ENCODE data around the gene SIRPA.
A peak's percentile ranks its signal among the peaks of the same experiment; 100 is the strongest.

The SIRPA gene

GRCh38 chr20:1945134-1945618, 50.0 kb downstream of the SIRPA start:
- DNase-seq (ENCODE audit: insufficient read length, low spot score) (no peak), FAIRE-seq (no peak)

- DNase-seq (ENCODE audit: insufficient read length, low spot score) (no peak), FAIRE-seq (no peak)
Measured at GRCh38 chr20:1945660-1946059, 50.5 kb downstream of the SIRPA start.

- no peak for DNase-seq (ENCODE audit: insufficient read length, low spot score)
- no peak for FAIRE-seq
Measured at GRCh38 chr20:1946442-1946761, 51.2 kb downstream of the SIRPA start.

GRCh38 chr20:1946762-1947534, 51.7 kb downstream of the SIRPA start:
- FAIRE-seq (no peak), DNase-seq (ENCODE audit: insufficient read length, low spot score) (no peak)

- FAIRE-seq (no peak), DNase-seq (ENCODE audit: insufficient read length, low spot score) (no peak)
Measured at GRCh38 chr20:1947535-1947846, 52.3 kb downstream of the SIRPA start.

GRCh38 chr20:1949347-1950100, 54.3 kb downstream of the SIRPA start:
- DNase-seq (ENCODE audit: insufficient read length, low spot score) (no peak), FAIRE-seq (no peak)

- FAIRE-seq (no peak), DNase-seq (ENCODE audit: insufficient read length, low spot score) (no peak)
Measured at GRCh38 chr20:1950836-1951235, 55.6 kb downstream of the SIRPA start.

GRCh38 chr20:1951436-1952115, 56.4 kb downstream of the SIRPA start:
- FAIRE-seq = no peak

GRCh38 chr20:1952737-1953530, 57.7 kb downstream of the SIRPA start:
- FAIRE-seq (peak; percentile 64), DNase-seq (ENCODE audit: insufficient read length, low spot score) (peak; percentile 27)

More at GRCh38 chr20:1951436-1952115, 56.4 kb downstream of the SIRPA start:
- no peak for DNase-seq (ENCODE audit: insufficient read length, low spot score)

GRCh38 chr20:1953621-1954020, 58.4 kb downstream of the SIRPA start:
- DNase-seq (ENCODE audit: insufficient read length, low spot score) (no peak), FAIRE-seq (peak; percentile 55)

GRCh38 chr20:1955217-1955616, 60.0 kb downstream of the SIRPA start:
- DNase-seq (ENCODE audit: insufficient read length, low spot score) (no peak), FAIRE-seq (no peak)

- no peak for FAIRE-seq
Measured at GRCh38 chr20:1958426-1958825, 63.2 kb downstream of the SIRPA start.

GRCh38 chr20:1959156-1959555, 63.9 kb downstream of the SIRPA start:
- DNase-seq (ENCODE audit: insufficient read length, low spot score) (no peak), FAIRE-seq (no peak)

More at GRCh38 chr20:1958426-1958825, 63.2 kb downstream of the SIRPA start:
- DNase-seq (ENCODE audit: insufficient read length, low spot score) = no peak

- FAIRE-seq (no peak), DNase-seq (ENCODE audit: insufficient read length, low spot score) (no peak)
Measured at GRCh38 chr20:1961374-1961773, 66.2 kb downstream of the SIRPA start.

- DNase-seq (ENCODE audit: insufficient read length, low spot score) (no peak), FAIRE-seq (no peak)
Measured at GRCh38 chr20:1964061-1964460, 68.9 kb downstream of the SIRPA start.

- FAIRE-seq = no peak
Measured at GRCh38 chr20:1964659-1965405, 69.6 kb downstream of the SIRPA start.

GRCh38 chr20:1965520-1966351, 70.5 kb downstream of the SIRPA start:
- DNase-seq (ENCODE audit: insufficient read length, low spot score) (peak; percentile 58), FAIRE-seq (peak; percentile 84)

More at GRCh38 chr20:1964659-1965405, 69.6 kb downstream of the SIRPA start:
- no peak for DNase-seq (ENCODE audit: insufficient read length, low spot score)

GRCh38 chr20:1968964-1969363, 73.8 kb downstream of the SIRPA start:
- DNase-seq (ENCODE audit: insufficient read length, low spot score) (no peak), FAIRE-seq (no peak)

GRCh38 chr20:1971893-1972586, 76.8 kb downstream of the SIRPA start:
- no peak for DNase-seq (ENCODE audit: insufficient read length, low spot score)
- no peak for FAIRE-seq

Data from GM19239 (cell line).